Muscle of arm (tissue), 12 donors: Measurements from ENCODE around the gene PLA2G5. TPM values are rescaled to one million over a fixed set of nuclear protein-coding genes. Genes with fewer than 3 reads are reported as not detected.
"Not testable (repeated sequence)": the region's sequence is repeated elsewhere in the genome, so short reads cannot be mapped to it uniquely, and the experiment has no call there.

Experiments
- DNase-seq: peaks from one replicate; pipeline ENCODE4 v3.0.0-alpha.2; 2013
- polyA plus RNA-seq, 12 donors: library from polyadenylated mRNA; unstranded; fragments of 120-200 nt; gene quantifications; one replicate each; pipeline ENCODE4 v1.2.1, GENCODE V29; 2013; ENCODE audit not compliant: insufficient read length in 12 of 12

PLA2G5 gene
- polyA plus RNA-seq, 12 donors = 0.21 to 0.94 (median 0.34) TPM; not detected in 5

DNA sequence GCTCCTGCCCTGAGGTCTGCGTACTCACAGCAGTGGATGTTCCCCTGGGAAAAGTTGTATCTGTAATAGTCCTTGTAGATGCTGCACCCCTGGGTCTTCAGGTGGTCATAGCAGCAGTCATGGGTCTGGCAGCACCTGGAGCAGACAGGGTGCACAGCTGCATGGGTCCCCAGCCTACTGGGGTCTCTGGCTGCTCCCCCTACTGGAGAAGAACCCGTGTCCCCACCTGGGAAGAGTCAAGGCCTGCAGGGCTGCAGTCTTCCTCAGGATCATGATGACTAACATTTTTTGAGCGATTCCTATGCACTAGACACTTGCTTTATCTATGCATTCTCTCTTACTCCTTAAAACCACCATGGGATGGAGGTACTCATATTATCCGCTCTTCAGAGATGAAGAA lies 45.5 kb downstream of the PLA2G5 start:
- DNase-seq = no peak

DNA sequence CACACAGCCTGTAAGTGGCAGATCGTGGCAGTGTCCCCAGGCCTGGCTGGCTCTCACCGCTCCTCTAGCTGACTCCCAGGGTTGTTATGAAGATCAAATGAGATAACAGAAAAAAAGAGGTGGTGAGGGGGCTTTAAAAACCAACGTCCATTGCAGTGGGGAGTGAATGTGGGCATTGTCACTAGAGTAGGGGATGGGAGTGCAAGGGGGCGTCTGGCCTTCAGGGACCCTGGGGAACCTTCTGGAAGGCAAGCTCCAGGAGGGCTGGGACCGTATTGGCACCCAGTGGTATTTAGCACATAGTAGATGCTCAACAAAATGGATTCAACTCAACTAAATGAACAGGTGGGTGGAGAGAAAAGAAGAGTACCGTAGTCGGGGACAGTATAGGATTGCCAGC lies 45.9 kb downstream of the PLA2G5 start:
- DNase-seq = no peak

DNA sequence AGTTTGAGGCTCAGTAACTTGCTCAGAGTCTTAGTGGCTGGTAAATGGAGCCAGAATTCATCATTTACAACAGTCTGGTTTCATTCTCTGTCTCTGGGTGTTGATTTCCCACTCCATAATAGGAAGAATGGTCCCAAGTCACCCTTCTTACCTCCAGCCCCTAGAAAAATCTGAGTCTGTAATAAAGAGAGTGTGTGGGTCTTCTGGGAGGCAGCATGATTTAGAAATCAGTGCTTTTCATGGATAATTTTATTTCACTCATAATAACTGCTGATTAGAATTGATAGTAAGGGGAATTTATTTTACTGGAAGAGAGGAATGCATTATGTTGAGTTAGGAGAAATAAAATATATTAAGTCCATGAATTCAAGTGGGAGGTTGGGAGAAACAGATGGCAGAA lies 47.2 kb downstream of the PLA2G5 start:
- no peak for DNase-seq

DNA sequence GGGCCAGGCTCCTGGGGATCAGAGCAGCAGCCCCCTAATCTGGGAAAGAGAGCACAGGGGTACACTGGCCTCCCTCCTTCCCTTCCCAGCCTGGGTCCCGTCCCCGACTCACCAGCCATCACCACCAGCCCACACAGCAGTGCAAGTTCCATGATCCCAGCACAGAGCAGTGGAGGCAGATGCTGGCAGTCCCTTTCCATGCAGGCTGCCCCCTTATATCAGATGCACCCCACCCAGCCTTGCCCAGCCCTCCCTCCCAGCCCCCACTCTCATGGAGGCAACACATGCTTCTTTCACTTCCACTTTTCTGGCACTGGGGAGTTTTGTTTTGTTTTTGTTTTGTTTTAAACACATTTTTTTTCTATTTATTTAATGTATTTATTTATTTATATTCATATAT lies 49.4 kb downstream of the PLA2G5 start, which contains the start of gene PLA2G2D:
TSS of gene PLA2G2D (minus strand) at position 190 of the 400 bp plus-strand sequence. CDS start at position 152, 38 bp downstream.
- no peak for DNase-seq

DNA sequence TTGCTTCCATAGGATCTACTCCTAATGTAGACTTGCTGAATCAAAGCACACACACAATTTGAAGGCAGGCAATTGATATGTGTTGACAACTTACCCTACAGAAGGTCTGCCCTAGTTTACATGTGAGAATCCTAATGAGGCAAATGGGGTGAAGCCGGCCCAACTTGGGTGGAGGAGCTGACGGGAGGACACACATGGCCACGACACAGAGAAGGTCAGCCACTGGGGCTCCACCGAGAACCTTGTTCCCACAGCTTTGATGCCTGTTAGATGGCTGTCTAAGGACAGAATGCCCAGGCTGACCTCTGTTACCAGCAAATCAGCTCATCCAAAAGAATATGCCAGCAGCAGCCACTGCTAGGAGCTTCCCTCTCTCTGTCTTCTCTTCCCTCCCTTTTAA lies 50.8 kb downstream of the PLA2G5 start:
- DNase-seq = no peak

DNA sequence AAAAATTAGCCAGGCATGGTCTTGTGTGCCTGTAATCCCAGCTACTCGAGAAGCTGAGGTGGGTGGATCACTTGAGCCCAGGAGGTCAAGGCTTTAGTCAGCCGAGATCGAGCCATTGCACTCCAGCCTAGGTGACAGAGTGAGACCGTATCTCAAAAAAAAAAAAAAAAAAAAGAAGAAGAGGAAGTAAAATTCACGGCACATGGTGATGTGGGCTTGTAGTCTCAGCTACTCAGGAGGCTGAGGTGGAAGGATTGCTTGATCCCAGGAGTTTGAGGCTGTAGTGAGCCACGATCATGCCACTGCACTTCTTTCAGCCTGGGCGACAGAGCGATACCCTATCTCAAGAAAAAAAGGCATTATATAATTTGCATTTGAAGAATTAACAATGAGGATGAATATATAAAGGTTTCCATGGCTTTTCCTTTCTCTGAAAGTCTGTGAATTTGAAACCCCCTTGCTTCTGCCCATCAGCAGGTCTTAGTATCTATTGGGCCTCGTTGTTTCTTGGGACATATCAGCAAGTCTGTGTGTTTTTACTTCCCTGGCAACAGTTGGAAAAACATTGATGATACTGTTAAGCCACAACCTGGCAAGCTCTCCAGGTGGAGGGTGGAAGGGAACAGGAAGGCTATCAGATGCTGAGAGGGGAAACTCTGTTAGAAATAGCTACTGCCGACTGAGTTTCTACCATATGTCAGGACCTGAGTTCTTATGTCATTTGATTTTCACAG lies 53.9 kb downstream of the PLA2G5 start:
- DNase-seq = no peak

DNA sequence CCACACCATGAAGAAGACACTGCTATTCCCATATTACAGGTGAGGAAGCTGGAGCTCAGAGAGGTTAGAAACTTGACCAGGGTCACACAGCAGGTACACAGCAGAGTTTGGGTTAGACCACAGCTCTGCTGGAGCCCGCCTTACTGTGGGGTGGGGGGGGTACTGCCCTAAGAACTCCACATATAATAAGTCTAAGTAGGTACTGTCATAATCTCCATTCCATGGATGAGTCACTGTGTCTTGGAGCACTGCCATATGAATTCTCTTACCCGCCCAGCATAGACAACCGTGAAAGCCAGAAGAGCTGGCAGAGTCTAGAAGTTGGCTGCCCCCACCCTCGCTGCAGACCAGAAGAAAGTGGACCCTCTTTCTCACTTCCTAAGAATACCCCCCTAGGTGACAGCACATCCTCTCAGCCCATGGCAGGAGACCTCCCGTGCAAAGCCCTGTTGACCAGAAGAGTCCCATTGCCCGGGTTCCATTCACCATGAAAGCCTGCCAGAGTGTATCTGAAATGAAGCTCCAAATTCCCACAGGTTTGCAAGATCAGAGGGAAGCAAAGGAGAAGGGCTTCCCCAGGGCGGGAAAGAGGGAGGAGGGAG lies 54.6 kb downstream of the PLA2G5 start:
- DNase-seq = peak; percentile 7

DNA sequence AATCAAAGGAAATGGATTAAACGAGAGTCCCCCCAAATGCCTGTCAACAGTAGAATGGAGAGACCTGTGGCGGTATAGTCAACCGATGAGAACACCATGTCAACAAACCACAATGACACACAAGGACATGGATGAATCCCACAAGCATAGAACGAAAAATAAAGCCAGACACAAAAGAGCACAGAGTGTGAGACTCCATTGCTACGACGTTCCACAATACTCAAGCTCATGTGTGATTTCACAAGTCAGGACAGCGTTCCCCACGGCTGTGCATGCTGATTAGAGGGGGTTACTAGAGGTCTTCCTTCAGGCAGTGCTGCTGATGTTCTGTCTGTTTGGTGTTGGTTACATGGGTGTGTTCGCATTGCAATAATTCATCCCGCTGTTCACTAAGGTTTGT lies 55.1 kb downstream of the PLA2G5 start:
- no peak for DNase-seq

DNA sequence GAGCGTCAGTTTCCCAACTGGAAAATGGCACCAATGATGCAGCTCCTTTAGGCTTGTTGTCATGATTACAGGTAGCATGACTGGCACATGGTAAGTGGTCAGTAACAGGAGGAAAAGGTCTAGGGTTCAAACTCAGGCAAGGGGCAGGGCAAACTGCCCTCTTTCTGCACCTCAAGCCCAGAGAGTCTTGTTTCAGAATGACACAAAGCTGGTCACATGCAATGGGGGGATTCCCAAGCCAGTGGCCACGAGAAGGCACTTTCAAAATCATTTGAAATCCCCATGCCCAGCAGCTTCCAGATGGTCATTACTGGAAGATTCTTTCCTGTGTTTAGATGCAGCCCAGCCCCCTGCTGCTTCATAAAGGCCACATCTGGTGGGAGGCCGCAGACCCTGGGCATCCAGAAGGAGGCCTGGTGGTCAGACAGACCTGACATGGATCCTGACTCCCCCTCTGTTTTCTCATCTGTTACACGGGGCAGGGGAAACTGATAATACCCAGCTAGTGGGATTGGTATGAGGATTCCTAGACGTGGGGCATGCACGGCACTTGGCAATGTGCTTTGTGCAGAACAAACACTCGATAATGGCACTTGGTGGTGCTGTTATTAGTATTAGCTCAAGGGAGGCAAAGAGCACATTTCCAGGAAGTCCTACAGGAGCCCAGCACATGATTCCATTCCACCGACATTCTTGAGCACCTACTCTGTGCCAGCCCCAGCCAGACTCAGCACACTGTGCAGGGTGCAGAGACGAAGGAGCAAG lies 56.2 kb downstream of the PLA2G5 start:
- no peak for DNase-seq

DNA sequence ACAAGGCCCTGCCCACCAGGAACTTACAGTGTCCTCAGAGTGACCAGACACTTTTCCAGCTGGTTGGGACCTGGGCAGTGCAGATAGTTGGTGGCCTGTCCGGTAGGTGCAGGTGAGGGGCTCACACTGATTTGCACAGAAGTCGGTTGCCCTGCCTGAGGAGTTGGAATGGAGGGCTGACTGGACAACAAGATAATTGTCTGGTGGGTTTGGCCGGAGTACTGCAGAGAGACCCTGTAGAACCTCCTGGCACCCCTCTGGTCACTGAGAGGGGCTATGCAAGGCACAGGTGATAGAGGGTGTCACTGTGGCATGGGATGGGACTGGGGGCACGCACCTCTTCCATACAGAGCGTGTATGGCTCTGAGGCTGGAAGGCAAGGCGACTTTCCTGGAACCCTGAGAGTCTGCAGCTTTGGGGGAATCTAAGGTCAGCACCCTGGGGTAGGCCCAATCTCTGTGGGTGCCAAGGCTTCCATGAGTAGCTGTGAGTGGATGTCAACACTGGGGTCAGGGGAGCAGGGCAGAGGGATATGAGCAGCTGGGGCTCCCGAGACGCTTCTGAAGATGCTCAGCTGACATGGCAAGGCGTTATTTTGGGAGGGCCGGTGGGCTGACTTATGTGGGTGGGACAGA lies 56.9 kb downstream of the PLA2G5 start:
- DNase-seq = no peak

DNA sequence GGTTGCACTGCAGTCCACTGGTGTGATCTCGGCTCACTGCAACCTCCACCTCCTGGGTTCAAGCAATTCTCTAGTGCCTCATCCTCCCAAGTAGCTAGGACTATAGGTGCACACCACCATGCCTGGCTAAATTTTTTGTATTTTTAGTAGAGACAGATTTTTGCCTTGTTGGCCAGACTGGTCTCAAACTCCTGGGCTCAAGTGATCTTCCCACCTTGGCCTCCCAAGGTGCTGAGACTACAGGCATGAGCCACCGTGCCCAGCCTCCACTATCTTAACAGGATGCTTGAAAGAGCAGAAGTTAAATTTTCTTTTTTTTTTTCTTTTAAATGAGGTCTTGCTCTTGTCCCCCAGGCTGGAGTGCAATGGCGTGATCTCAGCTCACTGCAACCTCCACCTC lies 60.5 kb downstream of the PLA2G5 start:
- DNase-seq = not testable (repeated sequence)

DNA sequence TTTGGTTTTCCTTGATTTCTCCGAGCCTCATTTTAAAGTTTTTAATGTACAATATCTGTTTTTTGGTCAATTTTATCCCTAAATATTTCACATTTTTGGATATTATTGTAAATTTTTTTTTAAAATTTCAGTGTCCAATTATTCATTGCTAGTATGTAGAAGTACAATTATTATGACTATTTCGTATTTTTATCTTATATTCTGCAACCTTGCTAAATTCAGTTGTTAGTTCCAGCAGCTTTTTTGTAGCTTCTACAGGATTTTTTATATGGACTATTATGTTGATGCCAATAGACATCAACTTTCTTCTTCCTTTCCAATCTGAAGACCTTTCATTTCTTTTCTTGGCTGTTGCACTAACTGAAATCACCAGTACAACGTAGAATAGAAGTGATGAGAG lies 65.0 kb downstream of the PLA2G5 start:
- no peak for DNase-seq

DNA sequence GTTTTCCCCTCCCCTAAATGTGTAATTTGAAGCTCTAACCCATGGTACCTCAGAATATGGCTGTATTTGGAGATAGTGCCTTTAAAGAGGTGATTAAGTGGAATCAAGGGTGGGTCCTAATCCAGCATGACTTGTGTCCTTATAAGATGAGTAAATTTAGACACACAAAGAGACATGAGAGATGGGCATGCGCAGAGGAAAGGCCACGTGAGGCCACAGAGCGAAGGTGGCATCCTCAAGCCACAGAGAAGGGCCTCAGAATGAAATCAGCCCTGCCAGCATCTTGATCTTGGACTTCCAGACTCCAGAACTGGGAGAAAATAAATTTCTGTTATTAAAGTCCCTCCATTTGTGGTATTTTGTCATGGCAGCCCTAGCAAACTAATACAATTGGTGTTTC lies 66.3 kb downstream of the PLA2G5 start:
- DNase-seq = no peak

DNA sequence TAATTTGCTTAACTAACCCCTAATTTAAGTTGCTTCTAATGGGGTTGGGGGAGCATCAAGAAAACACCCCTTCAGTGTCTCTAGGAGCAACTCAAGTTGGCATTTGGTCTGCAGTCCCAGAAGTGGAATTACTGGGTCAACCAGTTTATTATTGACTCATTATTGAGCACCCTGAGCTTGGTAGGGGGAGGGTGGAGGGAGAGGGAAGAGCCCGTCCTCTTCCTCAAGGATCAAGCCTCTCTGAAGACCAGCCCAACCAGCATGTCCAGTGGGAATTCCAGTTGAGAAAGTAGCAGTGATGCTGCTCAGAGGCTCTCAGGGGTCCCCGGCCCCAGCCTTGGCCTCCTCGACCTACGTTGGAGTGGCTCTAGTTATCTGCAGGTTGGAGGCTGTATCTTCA lies 67.1 kb downstream of the PLA2G5 start:
- no peak for DNase-seq

DNA sequence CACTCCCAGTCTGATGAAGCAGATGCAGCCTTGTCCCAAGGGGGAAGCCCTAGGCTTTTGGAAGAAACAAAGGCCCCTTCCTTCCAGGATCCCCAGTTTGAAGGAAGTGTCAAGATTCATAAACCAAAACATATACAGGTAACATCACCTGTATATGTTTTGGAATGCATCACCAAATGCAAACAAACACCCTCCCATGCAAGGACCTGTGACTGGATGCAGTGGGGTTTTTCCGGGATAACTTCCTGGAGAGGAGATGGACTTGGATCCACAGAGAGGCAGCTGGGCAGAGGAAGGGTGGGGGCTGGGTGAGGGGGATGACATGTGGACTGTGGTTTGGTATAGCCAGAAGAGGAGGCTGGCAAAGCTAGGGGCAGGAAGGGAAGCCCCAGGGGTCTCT lies 67.6 kb downstream of the PLA2G5 start:
- DNase-seq = no peak

DNA sequence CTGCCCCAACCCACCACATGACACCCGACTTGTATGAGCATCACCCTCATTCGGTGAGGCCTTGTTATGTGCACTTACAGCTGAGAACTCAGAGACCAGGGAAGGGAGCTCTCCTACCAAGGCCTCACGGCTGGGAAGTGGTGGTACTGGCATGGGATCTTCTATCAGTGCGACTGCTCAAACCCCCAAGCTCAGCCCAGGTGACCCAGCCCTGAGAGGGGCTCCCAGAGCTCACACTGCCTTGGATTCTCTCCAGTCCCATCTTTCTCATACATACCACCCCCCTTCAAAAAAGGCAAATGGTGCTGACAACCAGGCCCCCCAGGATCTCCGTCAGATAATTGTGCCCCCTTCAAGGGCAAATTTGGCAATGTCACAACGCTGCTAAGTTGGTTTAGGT lies 68.4 kb downstream of the PLA2G5 start:
- DNase-seq = no peak

DNA sequence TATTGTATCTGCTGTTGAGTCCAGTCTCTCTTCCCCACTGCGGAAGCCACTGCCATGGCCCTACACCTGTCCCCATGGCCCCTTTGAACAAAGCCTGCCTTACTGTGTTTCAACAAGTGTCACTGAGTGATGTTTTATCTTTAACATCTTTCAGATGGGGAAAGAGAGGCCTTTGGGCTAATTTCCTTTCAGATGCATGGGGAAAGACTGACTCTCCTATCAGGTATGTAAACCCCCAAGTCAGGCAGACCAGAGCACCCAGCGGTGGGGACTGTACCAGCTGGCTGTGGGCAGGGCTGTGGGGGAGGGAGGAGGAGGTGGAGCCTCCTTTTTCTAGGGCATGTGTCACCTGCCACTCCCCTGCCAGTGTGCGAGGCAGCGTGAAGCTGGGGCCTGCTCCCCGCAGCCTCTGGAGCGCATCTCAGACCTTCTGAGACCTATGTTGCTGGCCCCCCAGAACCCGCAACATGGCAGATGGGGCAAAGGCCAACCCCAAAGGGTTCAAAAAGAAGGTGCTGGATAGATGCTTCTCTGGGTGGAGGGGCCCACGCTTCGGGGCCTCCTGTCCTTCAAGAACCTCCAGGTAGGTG lies 69.1 kb downstream of the PLA2G5 start, which contains the start of gene PLA2G2F:
TSS of gene PLA2G2F (plus strand) at position 363 of the 590 bp plus-strand sequence. CDS start at position 468, 105 bp downstream.
- no peak for DNase-seq

DNA sequence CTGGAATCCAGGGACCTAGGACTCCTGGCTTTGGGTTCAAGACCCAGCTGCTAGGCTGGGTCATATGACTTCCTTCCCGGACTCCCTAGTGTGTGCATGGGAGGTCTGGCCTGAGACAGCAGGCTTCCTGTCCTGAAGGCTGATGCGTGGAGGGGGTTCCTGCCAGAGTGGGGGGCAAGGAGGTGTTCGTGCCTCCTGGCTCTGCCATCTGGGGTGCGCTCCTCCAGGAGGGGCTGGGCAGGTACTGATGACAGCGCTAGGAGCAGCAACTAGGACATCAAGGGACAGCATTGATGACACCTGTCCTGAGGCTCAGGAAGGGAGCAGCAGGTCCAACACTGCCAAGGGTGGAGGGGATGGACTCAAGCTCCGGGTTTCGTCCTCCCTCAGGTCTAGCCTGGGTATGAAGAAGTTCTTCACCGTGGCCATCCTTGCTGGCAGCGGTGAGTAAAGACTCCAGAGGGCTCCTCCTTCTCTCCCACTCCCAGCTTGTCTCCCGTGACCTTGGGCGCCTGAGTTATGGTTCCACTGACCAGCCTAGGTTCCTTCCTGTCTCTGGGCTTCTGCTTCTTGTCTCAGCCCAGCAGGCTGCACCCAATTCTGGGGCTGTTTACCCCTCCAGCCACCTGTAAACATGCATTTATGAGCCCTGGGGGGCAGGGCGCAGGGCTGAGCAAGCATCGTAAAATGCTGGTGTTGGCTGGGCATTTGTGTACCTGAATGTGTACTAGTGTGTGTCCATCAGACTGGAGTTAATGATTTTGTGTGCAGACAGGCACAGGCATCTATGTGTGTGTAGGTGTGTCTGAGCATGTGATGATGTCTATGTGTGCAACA lies 70.0 kb downstream of the PLA2G5 start:
- DNase-seq = no peak

DNA sequence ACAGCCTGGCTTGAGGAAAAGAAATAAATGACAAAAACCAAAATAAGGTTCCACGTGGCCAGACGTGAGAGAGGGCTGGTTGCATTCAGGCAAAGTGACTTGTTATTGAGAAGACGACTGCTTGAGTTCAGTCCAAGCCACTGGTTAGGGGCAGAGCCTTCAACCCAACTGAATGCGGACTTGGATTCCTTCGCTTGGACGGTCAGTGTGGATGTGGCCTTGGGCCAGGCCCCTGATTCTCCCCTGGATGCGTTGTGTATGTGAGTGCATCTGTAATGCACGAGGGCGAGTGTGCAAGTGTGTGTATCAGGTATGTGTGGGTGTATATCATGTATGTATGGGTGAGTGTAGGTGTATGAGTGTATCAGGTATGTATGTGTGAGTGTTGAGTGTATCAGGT lies 71.0 kb downstream of the PLA2G5 start:
- no peak for DNase-seq

DNA sequence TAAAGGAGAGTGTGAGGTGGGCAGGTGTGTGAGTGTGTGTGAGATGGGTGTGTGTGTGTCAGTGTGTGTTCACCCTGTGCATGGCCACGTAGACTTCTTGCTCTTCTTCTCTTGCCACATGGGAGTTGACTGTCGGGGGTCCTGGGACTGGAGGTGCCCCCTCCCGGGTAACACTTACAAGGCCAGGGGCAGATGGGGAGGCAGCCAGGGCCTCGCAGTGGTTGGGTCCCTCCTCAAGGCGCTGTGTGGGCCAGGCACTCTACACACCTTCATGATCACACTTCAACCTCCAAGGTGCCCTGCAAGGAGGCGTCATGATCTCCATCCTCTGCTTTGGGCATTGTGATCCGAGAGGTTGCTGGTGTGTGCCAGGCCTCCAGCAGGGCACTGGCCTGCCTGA lies 71.5 kb downstream of the PLA2G5 start:
- DNase-seq = no peak
